Esophagus (tissue), 2 donors: Measurements from ENCODE around the gene ZFYVE28. TPM values are rescaled to one million over a fixed set of nuclear protein-coding genes. Genes with fewer than 3 reads are reported as not detected.

Experiments used
- H3K27ac ChIP-seq, 2 donors: one replicate each; pipeline ENCODE4 v1.5.1; 2013; ENCODE audit warnings: low read depth in 2 of 2, mild to moderate bottlenecking in 2 of 2, inconsistent platforms in 1 of 2, low read length in 1 of 2, moderate library complexity in 1 of 2
- H3K27me3 ChIP-seq, 2 donors: one replicate each; pipeline ENCODE4 v1.6.1; 2013; ENCODE audit warnings: low read length in 2 of 2, control low read depth in 1 of 2, mild to moderate bottlenecking in 1 of 2; ENCODE audit not compliant: insufficient read depth in 2 of 2, control insufficient read depth in 1 of 2
- H3K36me3 ChIP-seq, 2 donors: one replicate each; pipeline ENCODE4 v1.6.1; 2013; ENCODE audit warnings: low read length in 1 of 2; ENCODE audit not compliant: control insufficient read depth in 2 of 2, insufficient read depth in 2 of 2
- H3K4me1 ChIP-seq, 2 donors: one replicate each; pipeline ENCODE4 v1.6.1; 2013; ENCODE audit warnings: low read length in 1 of 2; ENCODE audit not compliant: control insufficient read depth in 2 of 2, insufficient read depth in 2 of 2
- H3K4me3 ChIP-seq, 2 donors: one replicate each; pipeline ENCODE4 v1.5.1; 2013; ENCODE audit warnings: low read length in 2 of 2, mild to moderate bottlenecking in 2 of 2, low read depth in 1 of 2, moderate library complexity in 1 of 2
- H3K9me3 ChIP-seq, 2 donors: one replicate each; pipeline ENCODE4 v1.6.1; 2013; ENCODE audit warnings: mild to moderate bottlenecking in 2 of 2, low read depth in 1 of 2, low read length in 1 of 2, moderate library complexity in 1 of 2; ENCODE audit not compliant: control insufficient read depth in 2 of 2, insufficient read depth in 1 of 2
- WGBS, 2 donors: extraction: QIAGEN DNeasy Blood & Tissue Kit; methylation state at CpG; one replicate each; pipeline ENCODE4 v1.1.7; 2013; 5-methylcytosine and 5-hydroxymethylcytosine counted together
- polyA plus RNA-seq, 2 donors: library from polyadenylated mRNA; stranded (reverse); fragments of 200-250 nt; gene quantifications; one replicate each; pipeline ENCODE4 v1.2.3, GENCODE V29; 2013
- donor health status: healthy with polysubstance abuse.
- donor health status: Bipolar disorder and iron deficiency.

Gene ZFYVE28
- polyA plus RNA-seq, 2 donors: 5.2 to 5.4 TPM

- Histone ChIP-seq H3K4me1 (no peaks in the 10 kb centered on the region), H3K9me3 (no peaks in the 10 kb centered on the region), H3K36me3 (peaks cover 0 to 5% of the 10 kb centered on the region in 2 donors), H3K27me3 (no peaks in the 10 kb centered on the region), H3K27ac (no peak overlapping the region), H3K4me3 (no peak overlapping the region)
- 79 to 81% methylated on average over 19 of the region's 19 CpGs for WGBS, 2 donors
Observed at GRCh38 chr4:2330091-2331042, 88.1 kb downstream of the ZFYVE28 start.

DNA sequence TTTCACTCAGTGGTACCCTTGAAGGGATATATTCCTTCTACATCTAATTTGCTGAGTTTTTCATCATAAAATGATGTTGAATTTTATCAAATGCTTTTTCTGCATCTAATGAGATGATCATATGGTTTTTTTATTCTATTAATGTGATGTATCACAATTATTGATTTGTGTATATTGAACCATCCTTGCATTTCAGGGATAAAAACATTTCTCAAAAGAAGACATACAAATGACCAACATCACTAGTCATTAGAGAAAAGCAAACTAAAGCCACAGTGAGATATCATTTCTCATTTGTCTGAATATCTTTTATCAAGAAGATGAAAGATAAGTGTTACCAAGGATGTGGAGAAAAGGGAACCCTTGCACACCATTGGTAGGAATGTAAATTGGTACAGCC is 90.9 kb downstream of the ZFYVE28 start:
- Histone ChIP-seq H3K4me1 (no peaks in the 10 kb centered on the region), H3K4me3 (no peak overlapping the region), H3K27me3 (no peaks in the 10 kb centered on the region), H3K9me3 (no peaks in the 10 kb centered on the region), H3K36me3 (peaks cover 0 to 5% of the 10 kb centered on the region in 2 donors), H3K27ac (no peak overlapping the region)

DNA sequence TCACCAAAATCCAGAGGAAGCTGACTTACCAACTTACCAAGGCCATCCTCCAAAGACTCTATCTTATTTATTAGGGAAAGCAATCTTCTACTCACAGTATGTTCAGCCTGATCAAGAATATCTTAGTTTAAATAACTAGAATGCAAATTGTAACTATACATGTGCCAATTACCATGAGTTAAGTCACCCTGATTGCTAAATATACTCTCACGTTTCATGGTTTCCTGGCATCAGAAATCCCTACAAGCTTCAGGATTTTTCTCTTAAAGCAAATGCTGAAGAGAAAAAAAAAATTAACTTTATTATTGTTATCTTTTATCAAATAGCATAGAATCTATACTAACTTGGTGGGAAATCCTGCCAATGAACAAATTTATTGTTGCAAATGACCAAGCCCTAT is 93.6 kb downstream of the ZFYVE28 start:
- Histone ChIP-seq H3K4me1 (no peaks in the 10 kb centered on the region), H3K4me3 (no peak overlapping the region), H3K27ac (no peak overlapping the region), H3K27me3 (no peaks in the 10 kb centered on the region), H3K36me3 (no peaks in the 10 kb centered on the region), H3K9me3 (no peaks in the 10 kb centered on the region)
- WGBS, 2 donors: 79 to 82% methylated on average over 1 of the region's 1 CpG

- H3K36me3 ChIP-seq: no peaks in the 10 kb centered on the region
- H3K27me3 ChIP-seq: no peaks in the 10 kb centered on the region
- 66 to 74% methylated on average over 13 of the region's 13 CpGs for WGBS, 2 donors
- H3K4me3 ChIP-seq: no peak overlapping the region
- no peaks in the 10 kb centered on the region for H3K9me3 ChIP-seq
- no peak overlapping the region for H3K27ac ChIP-seq
- H3K4me1 ChIP-seq: no peaks in the 10 kb centered on the region
Observed at GRCh38 chr4:2322841-2323240, 95.6 kb downstream of the ZFYVE28 start.

DNA sequence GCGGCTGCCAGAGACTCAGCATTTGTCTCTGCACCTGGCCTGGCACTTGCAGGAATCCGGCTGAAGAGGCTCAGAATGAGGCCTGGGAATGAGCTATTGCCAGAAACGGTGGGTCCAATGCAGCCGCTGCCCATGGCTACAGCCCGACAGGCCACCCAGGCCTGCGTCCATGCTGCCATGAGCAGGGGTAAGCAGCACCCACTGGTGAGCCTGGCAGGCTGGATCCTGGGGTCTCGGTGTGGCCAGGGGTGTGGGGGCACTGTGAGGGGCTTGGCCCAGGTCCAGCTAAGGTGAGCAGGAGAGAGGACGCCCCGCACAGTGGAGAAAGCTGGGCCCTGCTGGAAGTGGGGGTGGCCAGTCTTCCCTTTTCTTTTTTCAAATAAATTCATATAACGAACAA is 96.2 kb downstream of the ZFYVE28 start:
- no peaks in the 10 kb centered on the region for H3K4me1 ChIP-seq
- H3K36me3 ChIP-seq: no peaks in the 10 kb centered on the region
- no peak overlapping the region for H3K27ac ChIP-seq
- no peaks in the 10 kb centered on the region for H3K9me3 ChIP-seq
- H3K4me3 ChIP-seq: no peak overlapping the region
- H3K27me3 ChIP-seq: no peaks in the 10 kb centered on the region
- 90 to 91% methylated on average over 10 of the region's 10 CpGs for WGBS, 2 donors

GRCh38 chr4:2321279-2322196 is 96.9 kb downstream of the ZFYVE28 start:
- H3K9me3 ChIP-seq: no peaks in the 10 kb centered on the region
- no peaks in the 10 kb centered on the region for H3K27me3 ChIP-seq
- no peaks in the 10 kb centered on the region for H3K4me1 ChIP-seq
- no peak overlapping the region for H3K27ac ChIP-seq
- no peaks in the 10 kb centered on the region for H3K36me3 ChIP-seq
- WGBS, 2 donors: 83 to 84% methylated on average over 22 of the region's 22 CpGs
- H3K4me3 ChIP-seq: no peak overlapping the region

GRCh38 chr4:2320746-2321145 is 97.7 kb downstream of the ZFYVE28 start:
- WGBS, 2 donors: 77 to 83% methylated on average over 11 of the region's 11 CpGs
- H3K4me3 ChIP-seq: no peak overlapping the region
- no peaks in the 10 kb centered on the region for H3K4me1 ChIP-seq
- no peaks in the 10 kb centered on the region for H3K9me3 ChIP-seq
- no peak overlapping the region for H3K27ac ChIP-seq
- no peaks in the 10 kb centered on the region for H3K27me3 ChIP-seq
- no peaks in the 10 kb centered on the region for H3K36me3 ChIP-seq

DNA sequence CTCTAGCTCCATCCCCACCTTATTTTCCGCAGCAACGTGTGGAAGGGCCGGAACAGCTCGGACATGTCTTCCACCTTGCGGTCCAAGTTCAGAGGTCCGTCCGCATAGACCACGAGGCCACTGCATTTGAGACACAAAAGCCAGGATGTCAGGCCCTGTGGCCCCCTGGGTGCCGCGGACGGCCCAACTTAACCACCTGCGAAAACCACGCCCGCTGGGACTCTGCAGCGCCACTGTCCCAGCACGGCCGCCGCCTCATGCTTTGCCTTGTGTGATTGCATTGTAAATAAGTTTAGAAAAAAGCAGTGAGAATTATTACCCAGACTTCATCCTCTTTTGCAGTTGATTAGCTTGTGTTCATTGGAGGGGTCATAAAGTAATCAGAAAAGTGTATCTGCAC is 98.3 kb downstream of the ZFYVE28 start:
- H3K27me3 ChIP-seq: no peaks in the 10 kb centered on the region
- 81 to 88% methylated on average over 18 of the region's 18 CpGs for WGBS, 2 donors
- H3K27ac ChIP-seq: no peak overlapping the region
- no peak overlapping the region for H3K4me3 ChIP-seq
- no peaks in the 10 kb centered on the region for H3K4me1 ChIP-seq
- no peaks in the 10 kb centered on the region for H3K9me3 ChIP-seq
- H3K36me3 ChIP-seq: no peaks in the 10 kb centered on the region

GRCh38 chr4:2318885-2319284 is 99.6 kb downstream of the ZFYVE28 start:
- Histone ChIP-seq H3K4me1 (no peaks in the 10 kb centered on the region), H3K36me3 (no peaks in the 10 kb centered on the region), H3K4me3 (no peak overlapping the region), H3K9me3 (no peaks in the 10 kb centered on the region), H3K27me3 (no peaks in the 10 kb centered on the region), H3K27ac (no peak overlapping the region)
- WGBS, 2 donors: 92 to 94% methylated on average over 10 of the region's 10 CpGs
